PFSK-1 (cell line): Measurements from ENCODE around the gene PRDM8.

Experiments
- FOXP2 ChIP-seq: optimal IDR thresholded peaks from 2 replicates; pipeline ENCODE3; 2011; ENCODE audit warnings: borderline replicate concordance, control low read depth, inconsistent platforms; ENCODE audit not compliant: insufficient read depth; ENCODE audit errors: extremely low read length, extremely low read depth
- POLR2AphosphoS5 ChIP-seq: IDR thresholded peaks from 2 replicates; pipeline ENCODE4 v1.6.1; 2012; ENCODE audit warnings: low read depth, mild to moderate bottlenecking, control low read depth, low read length, moderate library complexity
- REST ChIP-seq, 2 experiments: IDR thresholded peaks; 2 replicates each; pipeline versions ENCODE4 v1.6.1 to v1.8.0; 2011 to 2012; ENCODE audit warnings: low read depth in 2 of 2, low read length in 2 of 2, control low read depth in 1 of 2, inconsistent platforms in 1 of 2, mild to moderate bottlenecking in 1 of 2, moderate library complexity in 1 of 2; ENCODE audit not compliant: insufficient read depth in 1 of 2
- SIN3A ChIP-seq: IDR thresholded peaks from 2 replicates; pipeline ENCODE4 v1.6.1; 2012; ENCODE audit warnings: mild to moderate bottlenecking, low read length, moderate library complexity, borderline replicate concordance; ENCODE audit not compliant: insufficient read depth
- TAF1 ChIP-seq: IDR thresholded peaks from 2 replicates; pipeline ENCODE4 v1.6.1; 2012; ENCODE audit warnings: low read length, control low read depth, borderline replicate concordance; ENCODE audit not compliant: insufficient read depth

GRCh38 chr4:80208610-80209339, 11.5 kb downstream of the PRDM8 start:
- no peak for TF ChIP-seq SIN3A
- no peak for TF ChIP-seq POLR2AphosphoS5
- TF ChIP-seq TAF1: no peak
- no peak for TF ChIP-seq REST (IDR thresholded peaks at IDR 0.05; ENCODE audit: insufficient read depth in 1 of 2, low read depth in 2 of 2, low read length in 2 of 2)
- no peak for TF ChIP-seq FOXP2
